ENCODE results near the gene CCDC40.

- no peak for TF ChIP-seq CTCF (conservative IDR thresholded peaks at IDR 0.05)
- no peak for TF ChIP-seq EZH2 (IDR thresholded peaks at IDR 0.05; ENCODE audit: low read depth)
These were observed 67.1 kb downstream of the CCDC40 start for GRCh38 chr17:80103449-80104085.
